Caco-2 (cell line): Measurements from ENCODE around the gene RFX4. TPM values are rescaled to one million over a fixed set of nuclear protein-coding genes. Genes with fewer than 3 reads are reported as not detected.

Source experiments
- BruUV-seq: library from RNA; stranded (reverse); fragments of 400-500 nt; replicated peaks from 2 replicates; lab custom pipeline; 2021; lab: Mats Ljungman, UMichigan
- CTCF ChIA-PET: fragments of 300-600 bp; sonication (Branson Sonifier 250); formaldehyde crosslinking; loops from one replicate; lab custom pipeline; 2022; ENCODE audit warnings: antibody characterized with exemption; lab: Charles Lee
- POLR2A ChIA-PET: fragments of 300-600 bp; sonication (Branson Sonifier 250); formaldehyde crosslinking; loops from one replicate; lab custom pipeline; 2022; ENCODE audit warnings: antibody characterized with exemption; lab: Charles Lee
- DNase-seq, 2 experiments: peaks; one replicate each; pipeline versions ENCODE4 v3.0.0 to v3.0.0-alpha.2; 2020 to 2022
- H3K27me3 ChIP-seq: replicated peaks from 2 replicates; pipeline ENCODE4 v1.6.0; 2011; ENCODE audit warnings: low read length; ENCODE audit not compliant: control insufficient read depth, insufficient read depth
- H3K36me3 ChIP-seq: 2 replicates; pipeline ENCODE4 v1.5.1; 2011; ENCODE audit warnings: low read length; ENCODE audit not compliant: control insufficient read depth, insufficient read depth
- H3K4me1 ChIP-seq: fragments of 250-450 bp; sonication (Bioruptor Pico); 2 replicates; pipeline ENCODE4 v1.5.1; 2020; ENCODE audit warnings: mild to moderate bottlenecking
- H3K4me3 ChIP-seq: 2 replicates; pipeline ENCODE4 v1.5.1; 2011; ENCODE audit warnings: low read depth, mild to moderate bottlenecking, control low read depth, low read length
- H3K9me3 ChIP-seq: fragments of 250-450 bp; sonication (Bioruptor Pico); 2 replicates; pipeline ENCODE4 v1.5.1; 2020; ENCODE audit warnings: mild to moderate bottlenecking, moderate library complexity
- H3K27ac Mint-ChIP-seq: one replicate; pipeline ENCODE4 v1.8.0; 2022; ENCODE audit warnings: mixed read lengths; ENCODE audit not compliant: unreplicated experiment
- H3K27me3 Mint-ChIP-seq: one replicate; pipeline ENCODE4 v1.8.0; 2022; ENCODE audit warnings: mixed read lengths; ENCODE audit not compliant: insufficient read depth, unreplicated experiment
- H3K36me3 Mint-ChIP-seq: one replicate; pipeline ENCODE4 v1.8.0; 2022; ENCODE audit warnings: mild to moderate bottlenecking, mixed read lengths; ENCODE audit not compliant: insufficient read depth, unreplicated experiment
- H3K4me1 Mint-ChIP-seq: one replicate; pipeline ENCODE4 v1.8.0; 2022; ENCODE audit warnings: low read depth, mixed read lengths; ENCODE audit not compliant: unreplicated experiment
- H3K4me3 Mint-ChIP-seq: one replicate; pipeline ENCODE4 v1.8.0; 2022; ENCODE audit warnings: mild to moderate bottlenecking, moderate library complexity, mixed read lengths; ENCODE audit not compliant: unreplicated experiment
- H3K9me3 Mint-ChIP-seq: one replicate; pipeline ENCODE4 v1.8.0; 2022; ENCODE audit warnings: mixed read lengths; ENCODE audit not compliant: unreplicated experiment
- CTCF ChIP-seq, 2 experiments: fragments of 200-600 bp in 1 of 2; IDR thresholded peaks; 1 replicate in 1 of 2; 2 replicates in 1 of 2; pipeline versions ENCODE4 v1.5.1 to v1.8.0; 2011 to 2022; ENCODE audit warnings: antibody characterized with exemption in 1 of 2, control low read depth in 1 of 2, inconsistent platforms in 1 of 2, low read depth in 1 of 2, low read length in 1 of 2, mild to moderate bottlenecking in 1 of 2, moderate library complexity in 1 of 2; ENCODE audit not compliant: insufficient read depth in 1 of 2, severe bottlenecking in 1 of 2, unreplicated experiment in 1 of 2
- intact Hi-C: fragments of 100-400 bp; cut with micrococcal nuclease; formaldehyde crosslinking; loops from one replicate; pipeline ENCODE4 v1.10.0; 2022; ENCODE audit not compliant: unreplicated experiment
- total RNA-seq: library from RNA; stranded (reverse); gene quantifications from 2 replicates; pipeline ENCODE4 v1.2.3, GENCODE V29; 2022

The RFX4 gene
- total RNA-seq, 1 experiment from 2014 or later, result not detected

- intact Hi-C loops, result no loop called here
- Mint-ChIP-seq H3K27ac (no peak overlapping the region), H3K27me3 (no peaks in the 10 kb centered on the region), H3K4me1 (no peaks in the 10 kb centered on the region), H3K36me3 (no peaks in the 10 kb centered on the region), H3K9me3 (peaks cover 13% of the 10 kb centered on the region), H3K4me3 (no peak overlapping the region)
- CTCF ChIA-PET, result no interaction called here
- no peak for TF ChIP-seq CTCF (IDR thresholded peaks at IDR 0.05; ENCODE audit: insufficient read depth in 1 of 2, low read depth in 1 of 2, low read length in 1 of 2, severe bottlenecking in 1 of 2, unreplicated experiment in 1 of 2)
- POLR2A ChIA-PET, result no interaction called here
- DNase-seq, result no peak
- Histone ChIP-seq H3K36me3 (no peaks in the 10 kb centered on the region), H3K27me3 (no peaks in the 10 kb centered on the region; the same call in 1 of the 2 replicates), H3K4me3 (no peak overlapping the region), H3K9me3 (no peaks in the 10 kb centered on the region; the same call in 1 of the 2 replicates), H3K4me1 (no peaks in the 10 kb centered on the region)
- no TSS peak for BruUV-seq
Observed at GRCh38 chr12:106704081-106704480, 121.3 kb downstream of the RFX4 start.

DNA sequence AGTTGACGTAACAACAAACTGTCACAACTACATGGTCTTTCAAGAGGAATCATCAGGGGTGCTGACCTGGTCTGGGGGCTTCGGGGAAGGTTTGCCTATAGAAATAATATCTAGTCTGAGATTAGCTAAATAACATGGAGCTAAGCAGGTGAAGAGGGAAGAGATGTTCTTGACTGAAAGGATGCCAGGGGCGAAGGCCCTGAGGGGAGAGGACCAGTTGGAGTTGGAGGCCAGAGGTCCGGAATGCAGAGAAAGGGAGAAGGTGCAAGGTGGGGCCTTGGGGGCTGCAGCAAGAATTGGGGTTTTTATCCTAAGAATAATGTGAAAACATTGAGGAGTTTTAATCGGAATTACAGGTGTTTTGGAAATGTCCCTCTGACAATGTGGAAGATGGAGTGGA lies 123.2 kb downstream of the RFX4 start:
- intact Hi-C loops, result no loop called here
- no TSS peak for BruUV-seq
- POLR2A ChIA-PET, result no interaction called here
- H3K9me3 ChIP-seq, result no peaks in the 10 kb centered on the region; the same call in 1 of the 2 replicates
- DNase-seq, result no peak
- peaks cover 9% of the 10 kb centered on the region for H3K9me3 Mint-ChIP-seq
- no peaks in the 10 kb centered on the region for H3K4me1 ChIP-seq
- H3K4me1 Mint-ChIP-seq, result no peaks in the 10 kb centered on the region
- no peak for TF ChIP-seq CTCF (IDR thresholded peaks at IDR 0.05; ENCODE audit: insufficient read depth in 1 of 2, low read depth in 1 of 2, low read length in 1 of 2, severe bottlenecking in 1 of 2, unreplicated experiment in 1 of 2)
- CTCF ChIA-PET, result no interaction called here
- H3K27me3 ChIP-seq, result no peaks in the 10 kb centered on the region; the same call in 1 of the 2 replicates
- no peak overlapping the region for H3K4me3 ChIP-seq
- no peak overlapping the region for H3K4me3 Mint-ChIP-seq
- no peak overlapping the region for H3K27ac Mint-ChIP-seq
- no peaks in the 10 kb centered on the region for H3K36me3 Mint-ChIP-seq
- H3K27me3 Mint-ChIP-seq, result no peaks in the 10 kb centered on the region
- H3K36me3 ChIP-seq, result no peaks in the 10 kb centered on the region

- H3K27ac Mint-ChIP-seq, result no peak overlapping the region
- H3K36me3 Mint-ChIP-seq, result no peaks in the 10 kb centered on the region
- H3K9me3 Mint-ChIP-seq, result no peaks in the 10 kb centered on the region
- H3K4me3 Mint-ChIP-seq, result no peak overlapping the region
- no peak overlapping the region for H3K4me3 ChIP-seq
- H3K36me3 ChIP-seq, result no peaks in the 10 kb centered on the region
- DNase-seq, result no peak
- TF ChIP-seq CTCF (IDR thresholded peaks at IDR 0.05; ENCODE audit: insufficient read depth in 1 of 2, low read depth in 1 of 2, low read length in 1 of 2, severe bottlenecking in 1 of 2, unreplicated experiment in 1 of 2), result no peak
- no TSS peak for BruUV-seq
- no peaks in the 10 kb centered on the region for H3K4me1 ChIP-seq
- H3K27me3 Mint-ChIP-seq, result no peaks in the 10 kb centered on the region
- no peaks in the 10 kb centered on the region; the same call in 1 of the 2 replicates for H3K27me3 ChIP-seq
- H3K4me1 Mint-ChIP-seq, result peaks cover 6% of the 10 kb centered on the region
- no peaks in the 10 kb centered on the region for H3K9me3 ChIP-seq
- CTCF ChIA-PET, result no interaction called here
- intact Hi-C loops, result no loop called here
- POLR2A ChIA-PET, result no interaction called here
Observed at GRCh38 chr12:106709068-106709511, 126.3 kb downstream of the RFX4 start.
